Hepatocyte (in vitro differentiated cells): ENCODE data around the gene ADGRD2. TPM values are rescaled to one million over a fixed set of nuclear protein-coding genes. Genes with fewer than 3 reads are reported as not detected.
A peak's percentile ranks its signal among the peaks of the same experiment; 100 is the strongest.

ENCODE experiments used
- DNase-seq: peaks from one replicate; pipeline ENCODE4 v3.0.0-alpha.2; 2016; ENCODE audit warnings: low spot score
- H2AFZ ChIP-seq: fragments of 200-600 bp; sonication (generic); 2 replicates; pipeline ENCODE4 v1.6.0; 2016; ENCODE audit warnings: antibody characterized with exemption, mild to moderate bottlenecking
- H3K27ac ChIP-seq: fragments of 200-600 bp; sonication (generic); 2 replicates; pipeline ENCODE4 v1.5.1; 2016; ENCODE audit warnings: mild to moderate bottlenecking
- H3K27me3 ChIP-seq: fragments of 200-600 bp; sonication (generic); 2 replicates; pipeline ENCODE4 v1.6.1; 2016
- H3K36me3 ChIP-seq: fragments of 200-600 bp; sonication (generic); replicated peaks from 2 replicates; pipeline ENCODE4 v1.5.1; 2016; ENCODE audit warnings: low read depth; ENCODE audit not compliant: insufficient read depth
- H3K4me1 ChIP-seq: fragments of 200-600 bp; sonication (generic); 2 replicates; pipeline ENCODE4 v1.5.1; 2016; ENCODE audit warnings: mild to moderate bottlenecking, moderate library complexity; ENCODE audit not compliant: insufficient read depth
- H3K4me2 ChIP-seq: fragments of 200-600 bp; sonication (generic); 2 replicates; pipeline ENCODE4 v1.6.0; 2016
- H3K4me3 ChIP-seq: fragments of 200-600 bp; sonication (generic); 2 replicates; pipeline ENCODE4 v1.5.1; 2016; ENCODE audit warnings: mild to moderate bottlenecking
- H3K79me2 ChIP-seq: fragments of 200-600 bp; sonication (generic); 2 replicates; pipeline ENCODE4 v1.6.0; 2017; ENCODE audit warnings: mild to moderate bottlenecking
- H3K9me2 ChIP-seq: fragments of 200-600 bp; sonication (generic); replicated peaks from 2 replicates; pipeline ENCODE4 v1.6.0; 2017; ENCODE audit warnings: mild to moderate bottlenecking; ENCODE audit not compliant: insufficient read depth
- H3K9me3 ChIP-seq: fragments of 200-600 bp; sonication (generic); 2 replicates; pipeline ENCODE4 v1.5.1; 2016; ENCODE audit warnings: low read depth, mild to moderate bottlenecking
- H4K20me1 ChIP-seq: fragments of 200-600 bp; sonication (generic); 2 replicates; pipeline ENCODE4 v1.6.0; 2016; ENCODE audit warnings: mild to moderate bottlenecking; ENCODE audit not compliant: insufficient read depth, poor library complexity, severe bottlenecking
- EZH2 ChIP-seq: fragments of 200-600 bp; sonication (generic); IDR thresholded peaks from 2 replicates; pipeline ENCODE4 v1.6.1; 2016; ENCODE audit warnings: antibody characterized with exemption, mild to moderate bottlenecking, borderline replicate concordance
- EZH2phosphoT487 ChIP-seq: fragments of 200-600 bp; sonication (generic); IDR thresholded peaks from one replicate; pipeline ENCODE4 v1.6.1; 2018; ENCODE audit warnings: antibody characterized with exemption, mild to moderate bottlenecking, low read depth, moderate library complexity; ENCODE audit not compliant: unreplicated experiment, severe bottlenecking
- WGBS: methylation state at CpG from one replicate; pipeline ENCODE4 v1.1.6; 2016; ENCODE audit warnings: low lambda C conversion rate; ENCODE audit errors: missing lambda C conversion rate; 5-methylcytosine and 5-hydroxymethylcytosine counted together
- polyA plus RNA-seq: library from polyadenylated mRNA; unstranded; fragments of >200 nt; fragmentation: Nextera tagmentation; extraction: Ambion mirVana; gene quantifications from 2 replicates; pipeline ENCODE4 v1.2.1, GENCODE V29; 2016
- total RNA-seq: library from RNA; depleted of rRNA; stranded (reverse); fragments of >200 nt; gene quantifications from 2 replicates; pipeline ENCODE4 v1.2.3, GENCODE V29; 2014
- TF ChIP-seq, protein P1 (sequence below): fragments of 200-600 bp; sonication (generic); IDR thresholded peaks from 2 replicates; pipeline ENCODE4 v1.5.1; 2016; ENCODE audit warnings: antibody characterized with exemption, mild to moderate bottlenecking; ENCODE audit not compliant: poor library complexity

ADGRD2 gene
- total and polyA plus RNA-seq, 2 experiments from 2014 or later: not detected

DNA sequence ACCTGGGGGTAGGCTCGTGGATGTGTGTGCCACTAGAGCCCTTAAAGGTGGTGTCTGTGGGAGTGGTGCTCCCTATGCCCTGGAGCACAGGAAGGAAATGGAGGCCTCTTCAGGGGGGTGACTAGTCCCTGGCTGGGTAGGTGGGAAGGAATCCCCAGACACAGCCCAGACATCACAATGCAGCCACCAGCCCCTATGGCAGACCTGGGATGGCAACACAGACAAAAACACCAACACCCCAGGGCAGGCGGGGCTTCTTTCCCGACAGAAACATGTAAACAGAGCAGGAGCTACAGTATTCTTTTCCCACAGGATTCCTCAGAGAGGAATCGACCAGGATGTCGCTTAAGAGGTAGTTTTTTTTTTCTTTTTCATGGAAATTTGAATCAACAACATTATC lies 67.3 kb downstream of the ADGRD2 start:
- no peak overlapping the region for H3K27ac ChIP-seq
- H2AFZ ChIP-seq: no peak overlapping the region
- no peaks in the 10 kb centered on the region for H3K9me2 ChIP-seq
- no peak for TF ChIP-seq EZH2
- no peak for TF ChIP-seq EZH2phosphoT487
- TF ChIP-seq, protein P1, sequence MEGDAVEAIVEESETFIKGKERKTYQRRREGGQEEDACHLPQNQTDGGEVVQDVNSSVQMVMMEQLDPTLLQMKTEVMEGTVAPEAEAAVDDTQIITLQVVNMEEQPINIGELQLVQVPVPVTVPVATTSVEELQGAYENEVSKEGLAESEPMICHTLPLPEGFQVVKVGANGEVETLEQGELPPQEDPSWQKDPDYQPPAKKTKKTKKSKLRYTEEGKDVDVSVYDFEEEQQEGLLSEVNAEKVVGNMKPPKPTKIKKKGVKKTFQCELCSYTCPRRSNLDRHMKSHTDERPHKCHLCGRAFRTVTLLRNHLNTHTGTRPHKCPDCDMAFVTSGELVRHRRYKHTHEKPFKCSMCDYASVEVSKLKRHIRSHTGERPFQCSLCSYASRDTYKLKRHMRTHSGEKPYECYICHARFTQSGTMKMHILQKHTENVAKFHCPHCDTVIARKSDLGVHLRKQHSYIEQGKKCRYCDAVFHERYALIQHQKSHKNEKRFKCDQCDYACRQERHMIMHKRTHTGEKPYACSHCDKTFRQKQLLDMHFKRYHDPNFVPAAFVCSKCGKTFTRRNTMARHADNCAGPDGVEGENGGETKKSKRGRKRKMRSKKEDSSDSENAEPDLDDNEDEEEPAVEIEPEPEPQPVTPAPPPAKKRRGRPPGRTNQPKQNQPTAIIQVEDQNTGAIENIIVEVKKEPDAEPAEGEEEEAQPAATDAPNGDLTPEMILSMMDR: no peak
- no peaks in the 10 kb centered on the region for H4K20me1 ChIP-seq
- no peak overlapping the region for H3K4me2 ChIP-seq
- WGBS: 68% methylated on average over 5 of the region's 5 CpGs
- H3K36me3 ChIP-seq: no peaks in the 10 kb centered on the region
- H3K4me3 ChIP-seq: no peak overlapping the region
- no peak for DNase-seq
- no peaks in the 10 kb centered on the region for H3K9me3 ChIP-seq
- peaks cover 8% of the 10 kb centered on the region for H3K4me1 ChIP-seq
- H3K27me3 ChIP-seq: no peaks in the 10 kb centered on the region
- no peaks in the 10 kb centered on the region for H3K79me2 ChIP-seq

GRCh38 chr9:124518116-124518515 lies 67.9 kb downstream of the ADGRD2 start:
- no peaks in the 10 kb centered on the region for H4K20me1 ChIP-seq
- no peak overlapping the region for H3K4me2 ChIP-seq
- no peaks in the 10 kb centered on the region for H3K36me3 ChIP-seq
- WGBS: 96% methylated on average over 7 of the region's 7 CpGs
- TF ChIP-seq, protein P1: no peak
- TF ChIP-seq EZH2 (no peak), EZH2phosphoT487 (no peak)
- peaks cover 8% of the 10 kb centered on the region for H3K4me1 ChIP-seq
- no peak for DNase-seq
- H3K4me3 ChIP-seq: no peak overlapping the region
- H3K9me2 ChIP-seq: no peaks in the 10 kb centered on the region
- H3K27ac ChIP-seq: no peak overlapping the region
- no peaks in the 10 kb centered on the region for H3K9me3 ChIP-seq
- H2AFZ ChIP-seq: no peak overlapping the region
- H3K27me3 ChIP-seq: no peaks in the 10 kb centered on the region
- no peaks in the 10 kb centered on the region for H3K79me2 ChIP-seq

- Histone ChIP-seq H3K9me2 (no peaks in the 10 kb centered on the region), H3K4me2 (peak overlapping the region; percentile 39), H3K9me3 (no peaks in the 10 kb centered on the region), H3K4me3 (no peak overlapping the region), H3K27ac (peak overlapping the region; percentile 39), H3K36me3 (no peaks in the 10 kb centered on the region), H4K20me1 (no peaks in the 10 kb centered on the region), H2AFZ (no peak overlapping the region), H3K4me1 (peaks cover 8% of the 10 kb centered on the region), H3K27me3 (no peaks in the 10 kb centered on the region), H3K79me2 (no peaks in the 10 kb centered on the region)
- no peak for DNase-seq
- TF ChIP-seq, protein P1: no peak
- TF ChIP-seq EZH2phosphoT487: no peak
- no peak for TF ChIP-seq EZH2
- 37% methylated on average over 7 of the region's 7 CpGs for WGBS
These were observed 70.0 kb downstream of the ADGRD2 start for GRCh38 chr9:124520206-124520596.

GRCh38 chr9:124521142-124521541 lies 70.9 kb downstream of the ADGRD2 start:
- 89% methylated on average over 3 of the region's 3 CpGs for WGBS
- H3K4me2 ChIP-seq: no peak overlapping the region
- no peaks in the 10 kb centered on the region for H3K9me3 ChIP-seq

More at GRCh38 chr9:124521142-124521541, 70.9 kb downstream of the ADGRD2 start:
- TF ChIP-seq EZH2phosphoT487: no peak
- TF ChIP-seq, protein P1: no peak
- TF ChIP-seq EZH2: no peak
- no peak for DNase-seq
- Histone ChIP-seq H3K36me3 (no peaks in the 10 kb centered on the region), H4K20me1 (no peaks in the 10 kb centered on the region), H3K79me2 (no peaks in the 10 kb centered on the region), H3K27ac (peak overlapping the region; percentile 39), H3K4me1 (peaks cover 8% of the 10 kb centered on the region), H3K27me3 (no peaks in the 10 kb centered on the region), H2AFZ (no peak overlapping the region), H3K9me2 (no peaks in the 10 kb centered on the region), H3K4me3 (no peak overlapping the region)
